Measurements from ENCODE around the gene CFAP57. TPM values are rescaled to one million over a fixed set of nuclear protein-coding genes. Genes with fewer than 3 reads are reported as not detected.

The CFAP57 gene
- total and polyA plus RNA-seq, 12 donors: 0.09 to 0.35 (median 0.16) TPM; not detected in 5

- Histone ChIP-seq H3K9me3 (no peaks in the 10 kb centered on the region), H3K27me3 (peaks cover 0 to 61% (median 24%) of the 10 kb centered on the region in 7 donors), H3K36me3 (no peaks in the 10 kb centered on the region), H3K27ac (no peak overlapping the region), H3K4me3 (peak overlapping the region; percentile 21 to 59 (median 46)), H3K4me1 (peaks cover 0 to 16% (median 9%) of the 10 kb centered on the region in 9 donors)
- 4 to 5% methylated on average over 47 of the region's 47 CpGs for WGBS, 2 donors
- DNase-seq (peak; percentile 68 to 69), ATAC-seq (peak; percentile 82 to 95 (median 87))
- intact Hi-C loops (cut with DNase I): no loop called here
- no peak for TF ChIP-seq CTCF (IDR thresholded peaks at IDR 0.05)
Observed at GRCh38 chr1:43147625-43148327, 24.4 kb upstream of the CFAP57 start.

- no peak for TF ChIP-seq CTCF (IDR thresholded peaks at IDR 0.05)
- H3K36me3 ChIP-seq: no peaks in the 10 kb centered on the region
- H3K4me3 ChIP-seq: no peak overlapping the region
- DNase-seq (no peak), ATAC-seq (no peak)
- H3K4me1 ChIP-seq: peaks cover 0 to 16% (median 9%) of the 10 kb centered on the region in 9 donors
- no peak overlapping the region for H3K27ac ChIP-seq
- peaks cover 0 to 53% (median 31%) of the 10 kb centered on the region in 7 donors for H3K27me3 ChIP-seq
- intact Hi-C loops (cut with DNase I): no loop called here
- 77 to 81% methylated on average over 5 of the region's 5 CpGs for WGBS, 2 donors
- H3K9me3 ChIP-seq: no peaks in the 10 kb centered on the region
Observed at GRCh38 chr1:43149889-43150288, 22.2 kb upstream of the CFAP57 start.

GRCh38 chr1:43152866-43153265 lies 19.3 kb upstream of the CFAP57 start:
- Histone ChIP-seq H3K4me1 (peaks cover 0 to 9% (median 7%) of the 10 kb centered on the region in 9 donors), H3K27me3 (peaks cover 0 to 45% (median 21%) of the 10 kb centered on the region in 7 donors), H3K9me3 (no peaks in the 10 kb centered on the region), H3K36me3 (no peaks in the 10 kb centered on the region), H3K4me3 (no peak overlapping the region), H3K27ac (no peak overlapping the region)
- TF ChIP-seq CTCF (IDR thresholded peaks at IDR 0.05): no peak
- ATAC-seq (no peak), DNase-seq (no peak)
- 61% methylated on average over 4 of the region's 4 CpGs for WGBS, 2 donors
- intact Hi-C loops (cut with DNase I): no loop called here

- Histone ChIP-seq H3K9me3 (no peaks in the 10 kb centered on the region), H3K36me3 (no peaks in the 10 kb centered on the region), H3K4me3 (no peak overlapping the region), H3K27ac (no peak overlapping the region), H3K4me1 (peaks cover 0 to 3% (median 1%) of the 10 kb centered on the region in 9 donors), H3K27me3 (peaks cover 0 to 42% (median 20%) of the 10 kb centered on the region in 7 donors)
- intact Hi-C loops (cut with DNase I): no loop called here
- ATAC-seq (no peak), DNase-seq (no peak)
- no peak for TF ChIP-seq CTCF (IDR thresholded peaks at IDR 0.05)
- 94 to 95% methylated on average over 6 of the region's 6 CpGs for WGBS, 2 donors
Observed at GRCh38 chr1:43153443-43153842, 18.7 kb upstream of the CFAP57 start.
